GM12801 (cell line): ENCODE data around the gene IL13.

Experiments used
- CTCF ChIP-seq: IDR thresholded peaks from one replicate; pipeline ENCODE4 v1.5.1; 2011; ENCODE audit warnings: control low read depth; ENCODE audit not compliant: insufficient read length; ENCODE audit errors: extremely low read depth

Gene IL13

GRCh38 chr5:132681983-132682382 is 24.0 kb downstream of the IL13 start:
- TF ChIP-seq CTCF: no peak

- TF ChIP-seq CTCF: no peak
Measured at GRCh38 chr5:132684491-132684890, 26.5 kb downstream of the IL13 start.

- TF ChIP-seq CTCF: no peak
Measured at GRCh38 chr5:132684922-132685720, 27.1 kb downstream of the IL13 start.

- TF ChIP-seq CTCF: no peak
Measured at GRCh38 chr5:132686193-132686592, 28.2 kb downstream of the IL13 start.

- TF ChIP-seq CTCF: no peak
Measured at GRCh38 chr5:132687995-132688394, 30.0 kb downstream of the IL13 start.

GRCh38 chr5:132688536-132689339 is 30.8 kb downstream of the IL13 start:
- no peak for TF ChIP-seq CTCF

GRCh38 chr5:132689513-132689912 is 31.5 kb downstream of the IL13 start:
- TF ChIP-seq CTCF: no peak
